Measurements from ENCODE around the gene CD177.
"Not testable (repeated sequence)": the region's sequence is repeated elsewhere in the genome, so short reads cannot be mapped to it uniquely, and the experiment has no call there.

CD177 gene

DNA sequence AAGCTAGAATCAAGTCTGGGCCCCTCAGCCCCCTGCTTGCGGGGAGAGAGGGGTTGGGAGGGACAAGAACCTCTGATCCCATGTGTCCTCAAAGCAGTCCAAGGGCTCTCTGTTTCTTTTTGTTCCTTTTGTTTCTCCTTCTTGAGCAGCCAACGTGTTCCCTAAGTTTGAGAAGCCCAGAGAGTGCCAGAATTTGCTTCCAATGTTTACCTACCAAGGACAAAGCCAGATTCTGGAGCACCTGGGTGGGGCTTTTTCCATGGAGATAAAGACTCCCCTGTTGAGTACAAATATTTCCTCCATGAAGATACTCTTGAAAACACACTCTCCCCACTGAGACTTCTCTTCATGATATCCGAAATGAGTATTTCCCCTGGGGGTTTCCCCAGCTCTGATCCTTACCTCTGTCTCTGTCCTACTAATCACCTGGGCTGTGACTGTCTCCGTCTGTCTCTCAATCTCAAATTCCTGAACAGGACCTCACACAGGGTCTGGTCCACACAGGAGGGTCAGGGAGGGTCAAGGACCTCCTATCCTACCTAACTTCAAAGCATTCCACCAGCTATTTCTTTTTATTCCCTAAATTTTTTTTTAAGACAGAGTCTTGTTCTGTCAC is 27.4 kb downstream of the CD177 start:
- DNase-seq (ENCODE audit: low spot score) = no peak

DNA sequence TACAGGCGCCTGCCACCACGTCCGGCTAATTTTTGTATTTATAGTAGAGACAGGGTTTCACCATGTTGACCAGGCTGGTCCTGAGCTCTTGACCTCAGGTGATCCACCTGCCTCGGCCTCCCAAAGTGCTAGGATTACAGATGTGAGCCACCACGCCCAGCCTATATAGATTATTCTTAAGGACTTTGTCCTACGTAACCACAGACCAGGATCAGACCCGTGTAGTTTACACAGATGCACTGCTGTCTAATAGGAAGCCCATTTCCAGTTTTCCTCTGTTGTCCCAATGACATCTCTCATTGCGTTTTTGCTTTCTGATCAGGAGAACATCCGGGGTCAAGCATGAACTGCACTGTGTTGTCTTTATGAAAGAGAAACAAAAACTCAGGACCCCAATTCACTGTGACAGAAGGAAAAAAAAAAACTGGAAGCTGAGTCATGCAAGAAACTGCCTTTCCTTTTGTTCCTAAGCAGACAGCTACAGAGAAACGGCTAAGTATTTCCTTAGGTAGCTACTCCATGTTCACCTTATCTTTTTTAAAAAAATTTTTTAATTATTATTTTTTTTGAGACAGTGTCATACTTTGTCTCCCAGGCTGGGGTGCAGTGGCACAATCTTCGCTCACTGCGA is 29.2 kb downstream of the CD177 start:
- DNase-seq (ENCODE audit: low spot score) = not testable (repeated sequence)

- not testable (repeated sequence) for DNase-seq (ENCODE audit: low spot score)
These were observed 29.8 kb downstream of the CD177 start for GRCh38 chr19:43383254-43383653.

DNA sequence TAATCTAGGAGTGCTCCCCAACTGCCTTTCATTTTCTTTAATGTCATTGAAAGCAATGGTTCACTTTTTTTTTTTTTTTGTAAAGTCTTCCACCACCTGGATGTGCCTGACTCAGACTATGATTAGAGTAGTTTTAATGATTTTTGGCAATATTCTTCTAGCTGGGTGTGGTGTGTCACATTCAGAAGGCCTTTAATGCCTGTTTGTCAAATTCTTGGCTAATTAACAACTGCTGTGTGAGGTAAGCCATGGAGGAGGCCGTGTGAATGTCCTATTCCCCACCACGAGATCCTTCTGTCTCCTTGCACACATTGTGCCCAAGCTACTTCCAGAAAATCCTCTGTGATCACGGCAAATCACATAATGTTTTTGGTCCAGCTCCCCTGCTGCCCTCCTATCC is 30.3 kb downstream of the CD177 start:
- DNase-seq (ENCODE audit: low spot score) = not testable (repeated sequence)

- DNase-seq (ENCODE audit: low spot score) = not testable (repeated sequence)
These were observed 37.5 kb downstream of the CD177 start for GRCh38 chr19:43390903-43391551.

- DNase-seq (ENCODE audit: low spot score) = not testable (repeated sequence)
These were observed 38.1 kb downstream of the CD177 start for GRCh38 chr19:43391552-43391935.

DNA sequence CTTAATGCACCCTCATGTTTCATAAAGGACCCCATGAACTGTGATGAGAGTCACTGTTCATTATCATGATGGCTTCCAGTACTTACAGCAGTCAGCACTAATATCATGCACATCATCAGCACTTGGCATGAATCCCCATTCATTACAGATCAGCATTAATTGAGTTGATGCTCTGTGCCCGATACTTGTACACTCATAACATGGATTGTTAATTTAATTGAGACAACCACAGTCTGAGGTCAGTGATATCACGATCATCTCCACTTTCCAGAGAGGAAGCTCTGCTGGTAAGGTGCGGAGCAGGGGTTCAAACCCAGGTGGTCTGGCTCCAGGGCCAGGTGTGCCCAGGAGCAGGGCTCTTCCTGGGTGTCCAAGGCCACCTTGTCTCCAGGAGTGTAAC is 40.0 kb downstream of the CD177 start:
- DNase-seq (ENCODE audit: low spot score) = not testable (repeated sequence)

DNA sequence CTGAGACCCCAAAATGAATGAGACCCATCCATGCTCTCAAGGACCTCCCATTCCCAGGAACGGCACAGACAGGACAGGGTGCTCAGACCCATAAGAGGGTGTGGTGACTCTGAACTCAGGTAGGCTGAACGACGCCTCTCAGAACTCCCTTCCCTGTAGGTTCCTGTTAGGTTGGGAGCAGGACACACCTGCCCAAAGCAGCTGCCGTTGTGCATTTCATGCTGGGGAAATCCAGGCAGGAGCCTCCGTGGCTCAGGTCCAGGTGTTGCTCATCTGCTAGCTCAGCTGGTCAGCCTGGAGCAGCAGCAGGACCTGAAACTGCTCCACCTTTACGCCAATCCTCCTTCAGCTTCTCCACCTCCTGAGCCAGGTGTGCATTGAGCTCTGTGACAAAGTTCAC is 42.1 kb downstream of the CD177 start:
- DNase-seq (ENCODE audit: low spot score) = no peak

DNA sequence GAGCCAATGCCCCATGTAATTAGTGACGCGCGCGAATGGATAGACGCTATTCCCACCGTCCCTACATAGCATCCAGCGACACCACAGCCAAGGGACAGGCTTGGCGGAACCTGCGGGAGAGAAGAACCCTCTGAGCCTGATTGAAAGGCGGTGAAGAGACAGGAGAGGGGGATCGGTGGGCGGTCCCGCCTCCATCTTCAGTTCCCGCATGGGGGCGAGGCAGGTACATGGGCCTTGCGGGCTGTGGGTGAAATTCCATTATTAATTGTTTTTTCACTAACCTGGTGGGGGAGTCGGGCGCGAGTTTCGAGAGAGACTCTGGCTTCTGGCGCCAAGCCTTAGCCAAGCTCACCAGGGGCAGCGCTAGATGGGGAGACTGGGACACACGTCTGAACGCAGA is 52.8 kb downstream of the CD177 start:
- no peak for DNase-seq (ENCODE audit: low spot score)

- DNase-seq (ENCODE audit: low spot score) = no peak
These were observed 54.0 kb downstream of the CD177 start for GRCh38 chr19:43407416-43408005.

DNA sequence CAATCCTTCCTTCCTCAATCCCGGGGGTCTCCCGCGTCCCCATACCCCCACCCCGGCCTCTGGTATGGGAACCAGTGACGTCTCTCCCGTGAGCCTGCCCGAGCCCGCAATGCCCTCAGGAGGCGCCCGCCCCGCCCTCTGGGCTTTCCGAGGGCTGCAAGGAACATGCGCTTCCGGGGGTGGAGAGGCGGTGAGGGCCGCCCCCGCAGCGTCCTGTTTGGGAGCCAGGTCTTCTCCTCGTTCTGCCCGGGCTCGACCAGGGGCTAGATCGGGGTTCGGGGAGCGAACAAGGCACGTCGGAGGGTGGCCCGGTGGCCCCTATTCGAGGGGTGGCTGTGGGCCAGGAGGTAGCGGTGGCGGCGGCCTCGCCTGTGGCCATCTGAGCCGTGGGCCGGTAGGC is 54.6 kb downstream of the CD177 start:
- DNase-seq (ENCODE audit: low spot score) = no peak

DNA sequence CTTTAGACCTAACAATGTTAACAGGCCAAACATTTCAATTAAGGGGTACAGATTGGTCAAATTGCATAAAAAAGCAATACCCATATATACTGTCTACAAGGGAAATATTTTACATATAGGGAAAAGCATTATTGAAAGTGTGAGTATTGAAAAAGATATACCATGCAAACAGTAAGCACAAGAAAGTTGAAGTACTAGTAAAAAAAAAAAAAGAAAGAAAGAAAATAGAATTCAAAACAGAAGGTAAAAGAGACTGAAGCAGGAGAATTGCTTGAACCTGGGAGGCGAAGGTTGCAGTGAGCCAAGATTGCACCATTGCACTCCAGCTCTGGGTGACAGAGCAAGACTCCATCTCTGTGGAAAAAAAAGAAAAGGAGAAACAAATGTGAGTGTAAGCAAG is 55.9 kb downstream of the CD177 start:
- DNase-seq (ENCODE audit: low spot score) = no peak

DNA sequence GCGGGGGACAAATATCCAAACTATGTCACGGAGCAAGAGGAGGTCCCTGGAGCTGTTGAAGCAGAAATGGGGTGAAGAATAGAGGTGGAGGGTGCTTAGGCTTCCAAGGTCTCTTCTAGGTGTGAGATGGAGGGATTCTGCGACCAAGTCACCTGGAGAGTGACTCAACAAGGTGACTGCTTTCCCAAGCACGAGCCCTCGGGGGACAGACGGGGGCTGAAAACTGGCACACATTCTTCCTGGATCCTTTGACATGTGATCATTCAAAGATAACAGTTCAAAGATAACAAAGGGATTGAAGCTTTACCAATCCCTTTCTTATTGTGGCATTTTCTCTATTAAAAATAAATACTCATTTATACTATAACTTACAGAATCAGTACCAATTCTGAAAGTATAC is 59.0 kb downstream of the CD177 start:
- no peak for DNase-seq (ENCODE audit: low spot score)

All from Ammon's horn (tissue), 1 donor.